WTC11 (cell line): Measurements from ENCODE around the gene TNRC18. TPM values are rescaled to one million over a fixed set of nuclear protein-coding genes. Genes with fewer than 3 reads are reported as not detected.

Source experiments
- ATAC-seq: fragments of 200-7000 bp; cut with Tn5 transposase; 2 replicates; pipeline ENCODE4 v1.10.0; 2021; ENCODE audit warnings: mild to moderate bottlenecking, moderate library complexity
- CTCF ChIA-PET: fragments of 300-600 bp; sonication (Branson Sonifier 250); formaldehyde crosslinking; loops from one replicate; lab custom pipeline; 2021; ENCODE audit warnings: antibody characterized with exemption; lab: Charles Lee
- POLR2A ChIA-PET: fragments of 350-600 bp; sonication (Branson Sonifier 250); formaldehyde crosslinking; loops from one replicate; lab custom pipeline; 2021; ENCODE audit warnings: antibody characterized with exemption; lab: Charles Lee
- DNase-seq: peaks from one replicate; pipeline ENCODE4 v3.0.0; 2021; ENCODE audit warnings: low spot score
- H3K27ac Mint-ChIP-seq: 2 replicates; pipeline ENCODE4 v1.8.0; 2021; ENCODE audit warnings: mixed read lengths
- H3K27me3 Mint-ChIP-seq: 2 replicates; pipeline ENCODE4 v1.8.0; 2021; ENCODE audit warnings: low read depth, mild to moderate bottlenecking, moderate library complexity, mixed read lengths
- H3K36me3 Mint-ChIP-seq: 2 replicates; pipeline ENCODE4 v1.8.0; 2021; ENCODE audit warnings: mixed read lengths
- H3K4me1 Mint-ChIP-seq: 2 replicates; pipeline ENCODE4 v1.8.0; 2022; ENCODE audit warnings: mixed read lengths
- H3K4me3 Mint-ChIP-seq: 2 replicates; pipeline ENCODE4 v1.8.0; 2021; ENCODE audit warnings: mild to moderate bottlenecking, moderate library complexity, mixed read lengths
- H3K9me3 Mint-ChIP-seq: 2 replicates; pipeline ENCODE4 v1.8.0; 2021; ENCODE audit warnings: mixed read lengths
- ATF2 ChIP-seq: sonication (generic); formaldehyde crosslinking; IDR thresholded peaks from 2 replicates; pipeline ENCODE4 v1.8.1; 2022; ENCODE audit warnings: low read depth, missing genetic modification reagents, borderline replicate concordance
- CDX4 ChIP-seq: fragments of 250-450 bp; sonication (Bioruptor Pico); IDR thresholded peaks from 2 replicates; pipeline ENCODE4 v1.9.0; 2021; ENCODE audit warnings: moderate library complexity, mild to moderate bottlenecking, inconsistent platforms, borderline replicate concordance
- ERG ChIP-seq: fragments of 250-450 bp; sonication (Bioruptor Pico); IDR thresholded peaks from 2 replicates; pipeline ENCODE4 v1.8.0; 2021; ENCODE audit warnings: mild to moderate bottlenecking
- FOXP4 ChIP-seq: sonication (generic); formaldehyde crosslinking; IDR thresholded peaks from 2 replicates; pipeline ENCODE4 v1.8.0; 2022; ENCODE audit warnings: mild to moderate bottlenecking, missing genetic modification reagents
- GTF2I ChIP-seq: fragments of 250-450 bp; sonication (Bioruptor Pico); conservative IDR thresholded peaks from 2 replicates; pipeline ENCODE4 v1.4.0; 2021; ENCODE audit warnings: mild to moderate bottlenecking
- IRF2 ChIP-seq: sonication (generic); formaldehyde crosslinking; IDR thresholded peaks from 2 replicates; pipeline ENCODE4 v1.8.0; 2022; ENCODE audit warnings: low read depth, missing genetic modification reagents, borderline replicate concordance
- KAT7 ChIP-seq: sonication (generic); formaldehyde crosslinking; IDR thresholded peaks from 2 replicates; pipeline ENCODE4 v1.8.1; 2023; ENCODE audit warnings: missing genetic modification reagents, mild to moderate bottlenecking, borderline replicate concordance
- MYBL2 ChIP-seq: sonication (generic); formaldehyde crosslinking; IDR thresholded peaks from 2 replicates; pipeline ENCODE4 v1.8.1; 2023; ENCODE audit warnings: mild to moderate bottlenecking, moderate library complexity, missing genetic modification reagents
- RELA ChIP-seq: sonication (generic); formaldehyde crosslinking; IDR thresholded peaks from 2 replicates; pipeline ENCODE4 v1.8.1; 2022; ENCODE audit warnings: missing genetic modification reagents, mild to moderate bottlenecking, borderline replicate concordance
- USF2 ChIP-seq: sonication (generic); formaldehyde crosslinking; IDR thresholded peaks from 2 replicates; pipeline ENCODE4 v1.8.1; 2023; ENCODE audit warnings: mild to moderate bottlenecking, missing genetic modification reagents, moderate library complexity
- ZBTB21 ChIP-seq: sonication (generic); formaldehyde crosslinking; IDR thresholded peaks from 2 replicates; pipeline ENCODE4 v1.8.1; 2023; ENCODE audit warnings: mild to moderate bottlenecking, missing genetic modification reagents, borderline replicate concordance
- ZMAT4 ChIP-seq: fragments of 250-450 bp; sonication (Bioruptor Pico); IDR thresholded peaks from 2 replicates; pipeline ENCODE4 v1.9.0; 2021; ENCODE audit warnings: mild to moderate bottlenecking
- ZNF138 ChIP-seq: sonication (generic); formaldehyde crosslinking; conservative IDR thresholded peaks from 2 replicates; pipeline ENCODE4 v1.8.1; 2022; ENCODE audit warnings: mild to moderate bottlenecking, moderate library complexity, missing genetic modification reagents
- ZNF219 ChIP-seq: sonication (generic); formaldehyde crosslinking; IDR thresholded peaks from 2 replicates; pipeline ENCODE4 v1.8.0; 2023; ENCODE audit warnings: missing genetic modification reagents, mild to moderate bottlenecking, borderline replicate concordance
- ZNF232 ChIP-seq: sonication (generic); formaldehyde crosslinking; IDR thresholded peaks from 2 replicates; pipeline ENCODE4 v1.8.0; 2022; ENCODE audit warnings: mild to moderate bottlenecking, missing genetic modification reagents
- ZNF396 ChIP-seq: fragments of 250-450 bp; sonication (Bioruptor Pico); IDR thresholded peaks from 2 replicates; pipeline ENCODE4 v1.8.0; 2021; ENCODE audit warnings: mild to moderate bottlenecking, moderate library complexity, borderline replicate concordance
- ZNF532 ChIP-seq: fragments of 250-450 bp; sonication (Bioruptor Pico); IDR thresholded peaks from 2 replicates; pipeline ENCODE4 v1.9.0; 2021; ENCODE audit warnings: mild to moderate bottlenecking, borderline replicate concordance
- ZSCAN18 ChIP-seq: fragments of 250-450 bp; sonication (Bioruptor Pico); IDR thresholded peaks from 2 replicates; pipeline ENCODE4 v2.1.2; 2022; ENCODE audit warnings: mild to moderate bottlenecking, moderate library complexity
- total RNA-seq: library from RNA; stranded (reverse); gene quantifications from 3 replicates; pipeline ENCODE4 v1.2.3, GENCODE V29; 2021

TNRC18 gene
- total RNA-seq, 1 experiment from 2014 or later, result 55.0 TPM

GRCh38 chr7:5345171-5345570 is 78.5 kb downstream of the TNRC18 start:
- CTCF ChIA-PET, result interaction anchor here (1.8 kb wide), 1 partner anchor 105 kb away, joined by 5 read pairs; no protein-coding TSS in a partner anchor
- DNase-seq (no peak), ATAC-seq (no peak)
- H3K27ac Mint-ChIP-seq, result no peak overlapping the region
- H3K4me3 Mint-ChIP-seq, result no peak overlapping the region
- H3K36me3 Mint-ChIP-seq, result peaks cover 29% of the 10 kb centered on the region
- H3K9me3 Mint-ChIP-seq, result peaks cover 20% of the 10 kb centered on the region
- peaks cover 9% of the 10 kb centered on the region for H3K4me1 Mint-ChIP-seq
- peaks cover 19% of the 10 kb centered on the region for H3K27me3 Mint-ChIP-seq
- TF ChIP-seq ZBTB21 (CRISPR knock-in tag), result no peak
- TF ChIP-seq ZSCAN18, result no peak
- TF ChIP-seq MYBL2 (CRISPR knock-in tag), result no peak
- TF ChIP-seq ZMAT4, result no peak
- TF ChIP-seq FOXP4 (CRISPR knock-in tag), result no peak
- no peak for TF ChIP-seq ZNF138 (CRISPR knock-in tag)
- TF ChIP-seq GTF2I, result no peak
- TF ChIP-seq ZNF219 (CRISPR knock-in tag), result no peak
- TF ChIP-seq ZNF232, result no peak
- no peak for TF ChIP-seq IRF2 (CRISPR knock-in tag)
- TF ChIP-seq ZNF532, result no peak
- TF ChIP-seq USF2, result no peak
- TF ChIP-seq ERG, result no peak
- no peak for TF ChIP-seq RELA (CRISPR knock-in tag)
- TF ChIP-seq KAT7 (CRISPR knock-in tag), result no peak
- no peak for TF ChIP-seq ATF2 (CRISPR knock-in tag)
- TF ChIP-seq CDX4 (CRISPR knock-in tag), result no peak
- TF ChIP-seq ZNF396, result no peak
- POLR2A ChIA-PET, result no interaction called here
